Measurements from ENCODE around the gene UCHL3. TPM values are rescaled to one million over a fixed set of nuclear protein-coding genes. Genes with fewer than 3 reads are reported as not detected.

UCHL3 gene
- total RNA-seq, 2 donors from 2014 or later, result 17.1 to 26.8 TPM

- WGBS, result 97% methylated on average over 26 of the region's 30 CpGs
- TF ChIP-seq, protein P1, sequence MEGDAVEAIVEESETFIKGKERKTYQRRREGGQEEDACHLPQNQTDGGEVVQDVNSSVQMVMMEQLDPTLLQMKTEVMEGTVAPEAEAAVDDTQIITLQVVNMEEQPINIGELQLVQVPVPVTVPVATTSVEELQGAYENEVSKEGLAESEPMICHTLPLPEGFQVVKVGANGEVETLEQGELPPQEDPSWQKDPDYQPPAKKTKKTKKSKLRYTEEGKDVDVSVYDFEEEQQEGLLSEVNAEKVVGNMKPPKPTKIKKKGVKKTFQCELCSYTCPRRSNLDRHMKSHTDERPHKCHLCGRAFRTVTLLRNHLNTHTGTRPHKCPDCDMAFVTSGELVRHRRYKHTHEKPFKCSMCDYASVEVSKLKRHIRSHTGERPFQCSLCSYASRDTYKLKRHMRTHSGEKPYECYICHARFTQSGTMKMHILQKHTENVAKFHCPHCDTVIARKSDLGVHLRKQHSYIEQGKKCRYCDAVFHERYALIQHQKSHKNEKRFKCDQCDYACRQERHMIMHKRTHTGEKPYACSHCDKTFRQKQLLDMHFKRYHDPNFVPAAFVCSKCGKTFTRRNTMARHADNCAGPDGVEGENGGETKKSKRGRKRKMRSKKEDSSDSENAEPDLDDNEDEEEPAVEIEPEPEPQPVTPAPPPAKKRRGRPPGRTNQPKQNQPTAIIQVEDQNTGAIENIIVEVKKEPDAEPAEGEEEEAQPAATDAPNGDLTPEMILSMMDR (IDR thresholded peaks at IDR 0.05), result no peak
- TF ChIP-seq POLR2AphosphoS5 (IDR thresholded peaks at IDR 0.05), result no peak
- no peak for TF ChIP-seq POLR2A (IDR thresholded peaks at IDR 0.05)
- Histone ChIP-seq H3K27ac (no peak overlapping the region), H3K4me3 (no peak overlapping the region), H3K27me3 (replicated peaks; ENCODE audit: insufficient read depth) (no peaks in the 10 kb centered on the region), H3K4me1 (replicated peaks) (no peaks in the 10 kb centered on the region), H3K36me3 (no peaks in the 10 kb centered on the region), H3K9me3 (no peaks in the 10 kb centered on the region)
- no peak for DNase-seq (ENCODE audit: low spot score)
- intact Hi-C loops (cut with DNase I), result no loop called here
These were observed 31.0 kb upstream of the UCHL3 start for GRCh38 chr13:75518439-75519088.

GRCh38 chr13:75521956-75522355 is 27.6 kb upstream of the UCHL3 start:
- WGBS, result 88% methylated on average over 3 of the region's 3 CpGs
- no peak overlapping the region for H3K27ac ChIP-seq
- H3K27me3 ChIP-seq (replicated peaks; ENCODE audit: insufficient read depth), result no peaks in the 10 kb centered on the region
- no peaks in the 10 kb centered on the region for H3K9me3 ChIP-seq
- TF ChIP-seq POLR2A (IDR thresholded peaks at IDR 0.05) (no peak), POLR2AphosphoS5 (IDR thresholded peaks at IDR 0.05) (no peak)
- TF ChIP-seq, protein P1 (IDR thresholded peaks at IDR 0.05), result no peak
- no peak for DNase-seq (ENCODE audit: low spot score)
- intact Hi-C loops (cut with DNase I), result no loop called here
- H3K36me3 ChIP-seq, result no peaks in the 10 kb centered on the region
- H3K4me1 ChIP-seq (replicated peaks), result no peaks in the 10 kb centered on the region
- H3K4me3 ChIP-seq, result no peak overlapping the region

- Histone ChIP-seq H3K9me3 (no peaks in the 10 kb centered on the region), H3K27ac (no peak overlapping the region), H3K27me3 (replicated peaks; ENCODE audit: insufficient read depth) (no peaks in the 10 kb centered on the region), H3K36me3 (no peaks in the 10 kb centered on the region), H3K4me1 (replicated peaks) (no peaks in the 10 kb centered on the region), H3K4me3 (no peak overlapping the region)
- DNase-seq (ENCODE audit: low spot score), result no peak
- TF ChIP-seq POLR2AphosphoS5 (IDR thresholded peaks at IDR 0.05), result no peak
- TF ChIP-seq, protein P1 (IDR thresholded peaks at IDR 0.05), result no peak
- TF ChIP-seq POLR2A (IDR thresholded peaks at IDR 0.05), result no peak
- intact Hi-C loops (cut with DNase I), result no loop called here
These were observed 19.0 kb upstream of the UCHL3 start for GRCh38 chr13:75530549-75530961.

- no peak for DNase-seq (ENCODE audit: low spot score)
- WGBS, result 93% methylated on average over 1 of the region's 1 CpG
- no peaks in the 10 kb centered on the region for H3K36me3 ChIP-seq
- no peak overlapping the region for H3K27ac ChIP-seq
- intact Hi-C loops (cut with DNase I), result no loop called here
- no peak for TF ChIP-seq POLR2A (IDR thresholded peaks at IDR 0.05)
- TF ChIP-seq POLR2AphosphoS5 (IDR thresholded peaks at IDR 0.05), result no peak
- TF ChIP-seq, protein P1 (IDR thresholded peaks at IDR 0.05), result no peak
- H3K4me3 ChIP-seq, result no peak overlapping the region
- H3K9me3 ChIP-seq, result no peaks in the 10 kb centered on the region
- no peaks in the 10 kb centered on the region for H3K4me1 ChIP-seq (replicated peaks)
- no peaks in the 10 kb centered on the region for H3K27me3 ChIP-seq (replicated peaks; ENCODE audit: insufficient read depth)
These were observed 15.7 kb upstream of the UCHL3 start for GRCh38 chr13:75533861-75534260.

Measured in prostate gland (tissue), 2 donors.